Spleen (tissue), 11 donors: ENCODE data around the gene ATP8A2. TPM values are rescaled to one million over a fixed set of nuclear protein-coding genes. Genes with fewer than 3 reads are reported as not detected.

ENCODE experiments used
- DNase-seq: peaks from one replicate; pipeline ENCODE4 v3.0.0-alpha.2; 2020
- H3K27ac ChIP-seq, 8 donors: fragments of 200-600 bp; sonication (generic) in 7 of 8; 1 replicate in 4 of 8; 2 replicates in 4 of 8; pipeline versions ENCODE4 v1.5.0 to v1.8.0; 2016 to 2021; ENCODE audit warnings: inconsistent platforms in 4 of 8, mild to moderate bottlenecking in 4 of 8, moderate library complexity in 1 of 8
- H3K27me3 ChIP-seq, 7 donors: fragments of 200-600 bp; sonication (generic) in 6 of 7; replicated peaks in 1 of 7; 1 replicate in 4 of 7; 2 replicates in 3 of 7; pipeline versions ENCODE4 v1.5.0 to v1.8.0; 2016 to 2021; ENCODE audit warnings: inconsistent platforms in 3 of 7, mild to moderate bottlenecking in 1 of 7
- H3K36me3 ChIP-seq, 6 donors: fragments of 200-600 bp; sonication (generic) in 5 of 6; 1 replicate in 4 of 6; 2 replicates in 2 of 6; pipeline versions ENCODE4 v1.5.0 to v1.8.0; 2016 to 2021; ENCODE audit warnings: inconsistent platforms in 2 of 6
- H3K4me1 ChIP-seq, 6 donors: fragments of 200-600 bp; sonication (generic) in 5 of 6; 1 replicate in 3 of 6; 2 replicates in 3 of 6; pipeline versions ENCODE4 v1.5.0 to v1.8.0; 2016 to 2021; ENCODE audit warnings: inconsistent platforms in 3 of 6
- H3K4me3 ChIP-seq, 8 donors: fragments of 200-600 bp; sonication (generic) in 7 of 8; 1 replicate in 4 of 8; 2 replicates in 4 of 8; pipeline versions ENCODE4 v1.5.0 to v1.8.0; 2016 to 2021; ENCODE audit warnings: inconsistent platforms in 4 of 8, mild to moderate bottlenecking in 4 of 8, moderate library complexity in 2 of 8
- H3K9me3 ChIP-seq, 8 donors: fragments of 200-600 bp; sonication (generic) in 7 of 8; 1 replicate in 4 of 8; 2 replicates in 4 of 8; pipeline versions ENCODE4 v1.5.0 to v1.8.0; 2016 to 2021; ENCODE audit warnings: inconsistent platforms in 4 of 8
- POLR2A ChIP-seq, 3 donors: fragments of 450-650 bp; IDR thresholded peaks; one replicate each; pipeline ENCODE4 v1.5.1; 2017; ENCODE audit warnings: antibody characterized with exemption in 3 of 3, mild to moderate bottlenecking in 1 of 3
- POLR2AphosphoS5 ChIP-seq, 3 donors: sonication (generic); formaldehyde crosslinking; IDR thresholded peaks; one replicate each; pipeline ENCODE4 v1.5.1; 2017; ENCODE audit warnings: antibody characterized with exemption in 3 of 3
- WGBS, 5 donors: extraction: QIAGEN DNeasy Blood & Tissue Kit in 3 of 5; methylation state at CpG; one replicate each; pipeline versions ENCODE4 v1.1.5 to v1.1.7; 2013 to 2018; 5-methylcytosine and 5-hydroxymethylcytosine counted together
- intact Hi-C: fragments of 100-400 bp; cut with DNase I; formaldehyde crosslinking; loops from one replicate; pipeline ENCODE4 v1.15.0; 2023; ENCODE audit warnings: low total_unique reads
- polyA plus RNA-seq, 3 donors: library from polyadenylated mRNA; stranded (reverse); fragments of 200-250 nt; gene quantifications; one replicate each; pipeline ENCODE4 v1.2.1, GENCODE V29; 2013
- total RNA-seq, 7 donors: library from RNA; depleted of rRNA in 3 of 7; stranded (reverse); fragments of >200 nt in 3 of 7; fragmentation: NEBNext Ultra II Directional in 4 of 7; extraction: Animal tissue kit (Norgen Biotek cat#: 25700) in 4 of 7; gene quantifications; one replicate each; pipeline versions ENCODE4 v1.1.0 to v1.2.1, GENCODE V29; 2016 to 2021
- TF ChIP-seq, protein P1 (sequence below), 11 experiments: fragments of 200-600 bp in 7 of 11; fragments of 450-650 bp in 4 of 11; sonication (generic) in 4 of 11; IDR thresholded peaks in 8 of 11; conservative IDR thresholded peaks in 3 of 11; 1 replicate in 7 of 11; 2 replicates in 4 of 11; pipeline versions ENCODE4 v1.4.0 to v1.8.0; 2016 to 2021; ENCODE audit warnings: antibody characterized with exemption in 11 of 11, inconsistent platforms in 4 of 11, mild to moderate bottlenecking in 1 of 11
- donor health status: healthy with polysubstance abuse.
- donor health status: DM: no; HTN: no; CAD: no; lungs with moderate emphysema.
- donor health status: DM: no; HTN: no; CAD: no.
- donor health status: Bipolar disorder and iron deficiency.
- donor health status: healthy.
- donor health status: DM: no; HTN: no; CAD: no.
- donor health status: DM: yes; HTN: yes; CAD: no.

Gene ATP8A2
- total and polyA plus RNA-seq, 10 donors: 0.09 to 0.46 (median 0.25) TPM

GRCh38 chr13:25844559-25845434 is 473.0 kb downstream of the ATP8A2 start:
- no peak overlapping the region for H3K27ac ChIP-seq
- 72 to 82% (median 73%) methylated on average over 7 of the region's 7 CpGs for WGBS, 5 donors
- intact Hi-C loops: no loop called here

GRCh38 chr13:25846222-25846984 is 474.6 kb downstream of the ATP8A2 start:
- no peak overlapping the region for H3K4me3 ChIP-seq
- 76 to 86% (median 82%) methylated on average over 4 of the region's 4 CpGs for WGBS, 5 donors
- peaks cover 0 to 4% (median 0%) of the 10 kb centered on the region in 8 donors for H3K9me3 ChIP-seq
- intact Hi-C loops: no loop called here
- TF ChIP-seq, protein P1, sequence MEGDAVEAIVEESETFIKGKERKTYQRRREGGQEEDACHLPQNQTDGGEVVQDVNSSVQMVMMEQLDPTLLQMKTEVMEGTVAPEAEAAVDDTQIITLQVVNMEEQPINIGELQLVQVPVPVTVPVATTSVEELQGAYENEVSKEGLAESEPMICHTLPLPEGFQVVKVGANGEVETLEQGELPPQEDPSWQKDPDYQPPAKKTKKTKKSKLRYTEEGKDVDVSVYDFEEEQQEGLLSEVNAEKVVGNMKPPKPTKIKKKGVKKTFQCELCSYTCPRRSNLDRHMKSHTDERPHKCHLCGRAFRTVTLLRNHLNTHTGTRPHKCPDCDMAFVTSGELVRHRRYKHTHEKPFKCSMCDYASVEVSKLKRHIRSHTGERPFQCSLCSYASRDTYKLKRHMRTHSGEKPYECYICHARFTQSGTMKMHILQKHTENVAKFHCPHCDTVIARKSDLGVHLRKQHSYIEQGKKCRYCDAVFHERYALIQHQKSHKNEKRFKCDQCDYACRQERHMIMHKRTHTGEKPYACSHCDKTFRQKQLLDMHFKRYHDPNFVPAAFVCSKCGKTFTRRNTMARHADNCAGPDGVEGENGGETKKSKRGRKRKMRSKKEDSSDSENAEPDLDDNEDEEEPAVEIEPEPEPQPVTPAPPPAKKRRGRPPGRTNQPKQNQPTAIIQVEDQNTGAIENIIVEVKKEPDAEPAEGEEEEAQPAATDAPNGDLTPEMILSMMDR (IDR thresholded peaks at IDR 0.05 in 8 of 11, conservative IDR thresholded peaks at IDR 0.05 in 3 of 11): no peak
- H3K36me3 ChIP-seq: no peaks in the 10 kb centered on the region
- H3K4me1 ChIP-seq: peaks cover 9 to 31% (median 21%) of the 10 kb centered on the region in 6 donors
- no peaks in the 10 kb centered on the region for H3K27me3 ChIP-seq
- H3K27ac ChIP-seq: peak overlapping the region in 6 of 8 donors; percentile 39 to 77 (median 60)
- DNase-seq: no peak

More at GRCh38 chr13:25844559-25845434, 473.0 kb downstream of the ATP8A2 start:
- peaks cover 9 to 31% (median 21%) of the 10 kb centered on the region in 6 donors for H3K4me1 ChIP-seq
- H3K4me3 ChIP-seq: no peak overlapping the region
- no peak for DNase-seq
- peaks cover 0 to 4% (median 0%) of the 10 kb centered on the region in 8 donors for H3K9me3 ChIP-seq
- no peaks in the 10 kb centered on the region for H3K36me3 ChIP-seq
- H3K27me3 ChIP-seq: no peaks in the 10 kb centered on the region
- TF ChIP-seq POLR2AphosphoS5 (IDR thresholded peaks at IDR 0.05) (no peak), POLR2A (IDR thresholded peaks at IDR 0.05) (no peak)
- TF ChIP-seq, protein P1 (IDR thresholded peaks at IDR 0.05 in 8 of 11, conservative IDR thresholded peaks at IDR 0.05 in 3 of 11): no peak

DNA sequence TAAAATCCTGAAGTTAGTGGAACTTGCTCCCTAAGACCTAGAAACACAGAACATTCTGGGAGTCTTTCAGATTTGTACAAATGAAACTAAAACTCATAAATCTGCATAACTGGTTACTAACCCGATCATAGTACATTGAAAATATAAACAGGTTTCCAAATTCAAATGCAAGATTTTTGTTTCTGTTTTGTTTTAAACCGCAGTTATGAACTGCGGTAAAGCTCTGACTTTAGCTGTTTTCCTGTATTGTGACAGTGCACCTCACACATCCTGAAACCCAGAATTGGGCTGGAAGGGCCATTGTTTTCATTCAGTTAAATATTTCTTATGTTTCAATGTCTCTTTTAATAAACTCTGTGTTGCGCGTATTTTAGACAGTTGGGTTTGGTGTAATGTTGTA is 475.4 kb downstream of the ATP8A2 start:
- WGBS, 5 donors: 48 to 60% (median 51%) methylated on average over 5 of the region's 5 CpGs
- H3K36me3 ChIP-seq: no peaks in the 10 kb centered on the region
- no peaks in the 10 kb centered on the region for H3K27me3 ChIP-seq
- H3K27ac ChIP-seq: peak overlapping the region in 6 of 8 donors; percentile 39 to 77 (median 60)
- DNase-seq: no peak
- H3K4me1 ChIP-seq: peaks cover 9 to 31% (median 21%) of the 10 kb centered on the region in 6 donors
- TF ChIP-seq, protein P1 (IDR thresholded peaks at IDR 0.05 in 8 of 11, conservative IDR thresholded peaks at IDR 0.05 in 3 of 11): no peak
- no peak for TF ChIP-seq POLR2AphosphoS5 (IDR thresholded peaks at IDR 0.05)
- no peak for TF ChIP-seq POLR2A (IDR thresholded peaks at IDR 0.05)
- H3K4me3 ChIP-seq: peak overlapping the region in 1 of 8 donors; percentile 6
- intact Hi-C loops: no loop called here
- peaks cover 0 to 1% (median 0%) of the 10 kb centered on the region in 8 donors for H3K9me3 ChIP-seq
